ENCODE measurements around the gene PUS7L.

PUS7L gene

DNA sequence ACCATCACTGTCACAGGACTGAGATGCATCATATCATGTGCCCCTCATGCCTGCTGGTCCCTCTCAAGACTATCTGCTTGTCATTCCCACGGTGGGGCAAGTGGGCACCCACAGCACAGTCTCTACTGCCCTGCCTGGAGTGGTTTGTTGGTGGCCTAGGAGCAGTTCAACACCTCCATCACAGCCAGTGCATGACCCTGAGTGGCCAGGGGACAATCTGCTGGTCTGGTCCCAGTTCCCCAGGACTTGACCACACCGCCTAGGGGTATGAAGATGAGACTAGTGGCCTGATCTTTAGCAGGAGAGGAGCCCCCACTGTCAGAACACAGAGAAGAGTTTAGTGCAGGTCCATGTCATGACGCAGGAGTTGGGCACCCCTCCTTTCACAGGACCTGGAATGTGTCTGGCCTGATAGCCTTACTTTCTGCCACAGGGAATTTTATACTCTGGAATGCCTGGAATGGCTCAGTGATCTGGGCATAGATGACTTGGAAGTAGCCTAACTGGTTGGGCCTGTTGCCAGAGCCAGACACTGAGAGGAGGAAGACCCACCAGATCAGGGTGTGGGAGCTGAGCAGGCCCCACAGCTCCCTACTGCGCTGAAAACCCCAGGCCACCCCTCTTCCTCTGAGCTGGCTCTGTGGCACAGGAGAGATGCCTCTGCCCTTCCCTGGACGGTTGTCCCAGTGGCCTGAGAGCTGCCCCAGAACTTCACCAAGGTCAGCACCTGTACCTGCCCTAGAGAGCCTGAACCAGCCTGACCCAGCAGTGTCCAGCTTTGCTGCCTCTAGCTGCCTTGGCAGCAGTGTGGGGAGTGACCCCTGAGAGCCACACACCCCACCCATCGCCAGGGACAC, 83.3 kb downstream of the PUS7L start:
- FAIRE-seq, result no peak
- DNase-seq (ENCODE audit: insufficient read length, low spot score), result no peak

- FAIRE-seq, result no peak
- DNase-seq (ENCODE audit: insufficient read length, low spot score), result no peak
Measured at GRCh38 chr12:43669373-43669772, 89.2 kb downstream of the PUS7L start.

All from HTR-8/SVneo (cell line).